Hematopoietic multipotent progenitor cell (in vitro differentiated cells): ENCODE results near the gene CHMP4A. TPM values are rescaled to one million over a fixed set of nuclear protein-coding genes. Genes with fewer than 3 reads are reported as not detected.

ENCODE experiments used
- DNase-seq, 3 donors: peaks; one replicate each; pipeline ENCODE4 v3.0.0-alpha.2; 2011 to 2015; ENCODE audit warnings: low read depth in 2 of 3, low spot score in 2 of 3
- total RNA-seq: library from RNA; depleted of rRNA; stranded (reverse); fragments of >200 nt; gene quantifications from one replicate; pipeline ENCODE4 v1.2.3, GENCODE V29; 2012

The CHMP4A gene, protein sequence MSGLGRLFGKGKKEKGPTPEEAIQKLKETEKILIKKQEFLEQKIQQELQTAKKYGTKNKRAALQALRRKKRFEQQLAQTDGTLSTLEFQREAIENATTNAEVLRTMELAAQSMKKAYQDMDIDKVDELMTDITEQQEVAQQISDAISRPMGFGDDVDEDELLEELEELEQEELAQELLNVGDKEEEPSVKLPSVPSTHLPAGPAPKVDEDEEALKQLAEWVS
- 13.7 TPM for total RNA-seq

DNA sequence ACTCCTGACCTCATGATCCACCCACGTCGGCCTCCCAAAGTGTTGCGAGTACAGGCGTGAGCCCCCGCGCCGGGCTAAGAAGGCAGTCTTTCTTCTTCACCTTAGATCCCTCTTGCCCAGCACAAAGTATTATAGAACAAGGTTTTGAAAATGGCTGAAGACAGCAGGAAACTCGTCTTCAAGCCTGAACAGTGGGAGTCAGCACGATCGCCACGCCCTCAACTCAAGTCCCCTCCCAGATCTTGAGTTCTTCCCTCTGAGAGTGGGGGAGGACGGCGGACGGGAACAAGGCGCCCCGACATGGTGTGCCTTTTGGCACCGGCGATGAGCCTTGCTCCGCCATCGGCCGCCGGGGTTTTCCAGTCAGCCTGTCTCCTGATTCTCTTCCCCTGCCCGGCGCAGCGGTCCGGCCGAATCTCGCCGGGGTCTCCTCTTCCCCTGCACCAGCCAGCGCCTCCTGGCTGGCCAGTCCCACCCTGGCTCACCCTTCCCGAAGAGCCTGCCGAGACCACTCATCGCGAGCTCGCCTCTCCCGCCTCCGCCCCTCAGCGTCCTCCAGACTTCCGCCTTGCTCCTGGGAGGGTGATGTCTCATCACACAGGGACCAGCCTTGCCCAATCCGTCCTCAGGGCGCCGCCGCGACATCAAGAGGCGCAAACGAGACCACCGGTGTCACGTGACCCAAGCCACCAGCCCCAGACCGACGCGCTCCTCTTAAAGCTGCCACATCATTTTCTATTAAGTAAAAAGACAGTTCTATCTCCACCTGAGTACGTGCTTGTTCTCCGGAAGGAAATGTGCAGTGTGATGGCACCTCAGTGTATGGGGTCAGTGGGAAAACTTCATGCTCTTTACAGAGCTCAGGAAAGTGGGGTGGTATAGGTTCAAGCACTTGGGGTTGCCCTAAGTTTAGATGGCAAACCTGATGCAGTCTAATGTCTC lies at the start of gene CHMP4A:
TSS of gene CHMP4A (minus strand) at position 565 of the 942 bp plus-strand sequence. CDS start at position 516, 49 bp downstream.
- DNase-seq, result peak; percentile 86 to 99 (median 99)

- DNase-seq, result no peak
Observed at GRCh38 chr14:24261969-24262327, 48.7 kb upstream of the CHMP4A start.

DNA sequence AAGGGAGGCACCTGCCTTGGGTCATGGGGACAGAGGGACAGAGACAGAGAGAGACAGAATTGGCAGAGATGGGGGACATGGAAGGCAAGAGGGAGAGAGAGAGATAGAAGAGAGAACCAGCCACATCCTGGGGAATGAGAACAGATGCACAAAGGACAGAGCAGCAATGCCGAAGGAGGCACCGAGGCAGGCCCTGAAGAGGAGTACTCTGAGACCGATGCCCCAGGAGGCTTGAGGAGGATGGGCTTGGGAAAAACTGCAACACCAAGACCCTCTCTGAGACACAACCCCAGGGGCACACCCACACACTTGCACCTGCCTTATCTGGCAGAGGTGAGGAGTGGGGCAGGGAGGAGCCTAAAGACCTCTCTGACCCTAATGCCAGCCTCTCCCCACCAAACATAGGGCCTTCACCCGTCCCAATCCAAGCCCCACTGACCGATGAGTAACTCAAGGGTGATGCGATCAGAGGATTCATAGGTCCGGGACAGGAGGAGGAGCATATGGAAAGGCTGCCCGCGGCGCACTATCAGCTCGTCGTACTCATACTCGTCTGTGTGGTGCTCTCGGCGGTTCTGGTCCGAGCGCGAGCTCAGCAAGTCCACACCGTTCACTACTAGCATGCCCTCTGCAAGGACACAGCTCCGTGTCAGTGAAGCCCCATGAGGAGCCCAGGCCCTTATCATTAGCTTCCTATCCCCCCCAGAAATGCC lies 48.1 kb upstream of the CHMP4A start:
- no peak for DNase-seq

DNA sequence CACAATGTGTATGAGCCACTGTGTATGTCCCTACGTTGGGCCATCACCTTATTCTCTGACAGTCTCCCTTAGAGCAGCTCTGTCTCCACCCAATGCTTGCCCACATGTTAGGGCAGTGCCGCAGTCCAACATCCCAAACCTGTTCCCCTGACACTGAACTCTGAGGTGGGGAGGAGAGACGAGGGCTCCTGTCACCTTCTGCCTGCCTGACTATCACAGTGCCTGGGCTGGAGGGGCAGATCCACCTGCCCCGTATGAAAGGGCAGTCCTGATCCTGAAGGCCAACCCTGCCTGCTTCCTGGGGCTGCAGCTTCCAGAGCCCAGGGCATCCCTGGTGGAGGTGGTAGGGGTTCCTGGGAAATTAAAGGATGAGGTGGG lies 47.5 kb upstream of the CHMP4A start:
- DNase-seq, result no peak

- DNase-seq, result no peak
Observed at GRCh38 chr14:24260026-24260779, 46.9 kb upstream of the CHMP4A start.

- DNase-seq, result no peak
Observed at GRCh38 chr14:24259282-24260025, 46.2 kb upstream of the CHMP4A start.

DNA sequence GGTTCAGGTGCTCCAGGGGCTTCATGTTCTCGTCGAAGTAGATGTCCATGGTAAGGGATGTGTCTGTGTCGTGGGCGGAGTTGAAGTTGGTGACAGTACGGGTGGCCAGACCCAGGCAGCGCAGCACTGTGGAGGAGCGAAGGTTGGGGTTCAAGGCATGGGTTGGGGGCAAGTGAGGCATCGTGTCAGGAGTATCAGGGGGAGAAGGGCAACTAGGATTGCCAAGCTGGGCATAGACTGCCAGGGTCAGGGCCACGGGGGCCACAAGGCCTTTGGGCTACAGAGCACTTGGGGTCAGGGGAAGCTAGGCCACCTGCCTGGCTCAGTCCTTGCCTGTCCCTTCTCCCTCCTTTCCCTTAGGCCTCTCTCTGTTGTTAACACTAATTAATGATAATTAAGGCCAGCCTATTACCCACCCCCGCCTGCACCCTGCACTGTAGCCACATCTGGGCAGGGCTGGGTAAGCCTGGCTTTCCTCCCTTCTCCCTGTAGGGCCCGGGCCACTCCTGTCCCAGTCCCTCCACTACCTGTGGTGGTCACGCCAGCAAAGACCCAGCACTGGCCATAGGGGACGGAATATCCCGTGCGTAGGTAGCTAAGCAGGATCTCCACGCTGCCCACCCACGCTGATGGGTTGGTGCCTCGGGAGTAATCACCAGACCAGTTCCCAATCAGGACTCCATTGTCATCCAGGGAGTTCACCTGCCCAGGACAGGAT lies 45.4 kb upstream of the CHMP4A start:
- no peak for DNase-seq

- DNase-seq, result no peak
Observed at GRCh38 chr14:24258119-24258518, 44.8 kb upstream of the CHMP4A start.

DNA sequence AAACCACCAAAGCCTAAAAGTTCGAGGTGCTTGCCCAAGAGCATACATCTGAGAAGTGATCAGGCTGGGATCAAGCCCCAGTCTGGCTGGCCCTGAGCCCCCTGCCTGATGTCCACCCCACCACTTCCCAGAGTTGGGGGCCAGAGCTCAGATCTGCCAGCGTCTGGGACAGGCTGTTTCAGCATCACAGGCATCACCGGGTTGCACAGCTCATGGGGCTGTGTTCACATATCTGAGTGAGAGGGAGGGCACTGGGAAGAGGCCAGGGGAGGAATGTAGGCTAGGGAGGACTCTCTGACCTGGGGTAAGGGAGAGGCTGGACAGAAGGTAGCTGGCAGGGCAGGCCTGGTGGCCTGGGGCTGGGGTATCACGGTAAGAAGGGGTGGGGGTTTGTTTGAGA lies 43.7 kb upstream of the CHMP4A start:
- DNase-seq, result no peak

DNA sequence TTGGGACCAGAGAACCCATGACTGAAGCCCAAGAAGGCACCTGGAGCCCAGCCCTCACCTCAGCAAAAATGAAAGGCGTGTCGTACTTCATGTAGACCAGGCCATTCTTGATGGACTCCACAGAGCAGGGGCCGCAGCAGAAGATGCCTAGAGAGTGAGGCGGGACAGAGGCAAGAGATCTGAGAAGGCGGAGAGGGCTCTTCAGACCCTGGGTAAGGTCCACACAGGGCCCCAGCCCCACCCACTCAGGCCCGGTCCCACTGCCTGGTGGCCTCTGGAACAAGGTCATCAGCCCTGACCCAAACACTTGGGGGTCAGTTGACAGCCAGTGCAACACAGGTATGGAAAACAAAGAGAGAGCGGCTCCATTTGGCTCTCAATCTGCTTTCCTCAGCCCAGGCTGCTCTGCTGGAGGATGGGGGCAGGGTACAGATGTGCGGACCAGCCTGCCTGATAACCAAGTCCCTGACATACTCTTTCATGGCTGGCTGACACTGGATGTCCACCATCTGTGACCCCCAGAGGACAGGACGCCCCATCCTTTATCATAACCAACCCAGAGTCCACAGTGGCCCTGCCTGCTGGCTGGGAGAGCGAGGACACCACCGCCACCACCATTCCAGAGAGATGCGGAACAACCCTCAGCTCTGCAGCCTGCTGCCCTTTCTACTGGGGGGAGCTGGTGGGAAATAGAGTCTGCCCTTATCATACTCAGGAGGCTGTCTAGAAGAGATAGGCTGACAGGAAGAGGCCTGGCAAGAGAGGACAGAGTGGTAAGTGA lies 42.8 kb upstream of the CHMP4A start:
- DNase-seq, result no peak

DNA sequence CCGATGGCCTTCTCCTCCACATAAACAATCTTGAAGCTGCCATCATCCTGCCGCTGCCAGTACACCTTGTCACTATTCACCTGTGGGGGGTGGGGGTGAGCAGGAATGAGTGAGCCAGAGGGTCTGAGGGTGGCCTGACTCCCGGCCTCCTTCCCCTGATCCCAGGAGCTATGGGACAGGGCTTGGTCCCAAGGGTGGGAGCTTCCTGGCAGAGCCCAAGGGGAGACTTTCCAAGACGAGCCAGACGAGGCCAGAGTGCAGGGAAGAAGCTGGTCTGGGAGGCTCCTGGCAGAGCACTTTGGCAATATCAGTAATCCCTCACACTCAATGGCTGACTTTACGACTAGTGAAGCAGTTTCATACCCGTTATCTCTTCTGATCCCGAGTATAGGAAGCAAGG lies 42.1 kb upstream of the CHMP4A start:
- no peak for DNase-seq

GRCh38 chr14:24254630-24255392 lies 41.5 kb upstream of the CHMP4A start:
- DNase-seq, result no peak

DNA sequence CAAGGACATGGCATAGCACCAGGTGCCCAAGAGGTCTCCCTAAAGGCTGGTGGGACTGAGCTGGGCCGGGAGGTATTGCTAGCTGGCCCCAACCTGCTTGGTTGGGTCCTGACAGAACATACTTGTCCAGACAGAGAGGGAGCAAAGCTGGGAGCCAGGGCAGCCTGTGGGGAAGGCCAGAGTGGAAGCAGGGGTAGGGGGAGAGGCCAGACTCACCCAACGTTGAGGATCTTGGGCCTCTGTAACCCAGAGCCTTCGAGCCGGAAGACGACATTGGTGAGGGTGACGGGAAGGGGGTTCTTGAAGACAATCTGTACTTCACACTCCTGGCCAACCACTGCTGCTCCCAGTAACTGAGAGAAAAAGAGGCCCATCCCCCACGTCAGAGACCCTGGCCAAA lies 40.6 kb upstream of the CHMP4A start:
- DNase-seq, result no peak

DNA sequence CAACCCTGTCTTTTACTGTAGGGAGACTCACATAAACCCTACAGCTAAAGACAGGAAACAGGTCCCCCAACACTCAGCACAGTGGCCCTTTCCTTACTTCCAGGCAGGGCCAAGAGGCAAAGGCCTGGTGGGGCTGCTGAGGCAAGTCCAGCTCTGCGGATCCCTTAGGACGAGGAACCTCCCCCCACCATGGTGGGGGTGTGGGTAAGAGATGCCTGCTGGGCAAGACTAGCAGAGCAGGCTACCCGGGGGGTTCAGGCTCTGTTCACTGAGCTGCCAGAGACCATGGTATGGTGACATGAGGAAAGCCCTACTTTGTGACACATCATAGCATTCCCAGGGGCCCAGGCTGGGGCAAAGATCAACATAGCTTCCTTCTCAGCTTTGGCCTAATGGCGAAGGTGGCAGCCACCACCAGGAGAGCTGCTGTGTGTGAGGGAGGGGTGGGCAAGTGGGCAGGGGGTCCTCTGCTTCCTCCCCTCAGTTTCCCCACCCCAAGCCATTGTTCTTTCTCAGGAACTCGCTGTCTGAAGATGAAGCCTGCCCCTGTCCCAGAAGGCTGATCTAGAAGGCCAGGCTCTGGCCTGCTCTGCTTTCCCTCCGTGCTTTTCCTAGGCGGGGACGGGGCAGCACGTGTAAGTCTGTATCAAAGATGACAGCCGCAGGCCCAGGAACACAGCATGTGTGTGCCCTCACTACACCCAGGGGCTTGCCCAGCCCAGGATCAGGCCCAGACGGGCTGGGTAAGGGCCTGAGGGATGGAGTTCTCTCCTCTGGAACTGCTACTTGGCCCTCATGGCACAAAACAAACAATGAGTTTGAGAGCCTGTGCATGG lies 39.2 kb upstream of the CHMP4A start:
- no peak for DNase-seq

GRCh38 chr14:24251880-24252288 lies 38.6 kb upstream of the CHMP4A start:
- no peak for DNase-seq

DNA sequence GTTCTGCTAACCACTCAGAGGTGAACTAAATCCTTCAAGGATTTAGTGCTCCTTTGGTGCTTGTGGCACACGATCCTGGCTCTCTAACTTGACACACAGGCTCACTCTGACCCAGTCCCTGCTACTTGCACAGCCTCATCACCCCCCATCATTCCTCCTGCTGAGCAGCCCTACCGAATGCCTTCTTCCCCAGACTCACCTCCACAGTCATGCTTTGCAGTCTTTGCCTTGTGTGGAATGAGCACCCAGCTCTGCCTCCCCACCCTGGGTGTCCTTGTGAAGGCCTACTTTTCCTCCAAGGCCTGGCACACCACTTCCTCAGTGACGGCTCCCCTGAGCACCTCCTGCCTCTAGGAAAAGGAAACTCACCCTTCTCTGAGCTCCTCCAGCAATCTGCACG lies 37.1 kb upstream of the CHMP4A start:
- DNase-seq, result no peak
